ENCODE measurements around the gene GSTK1.
"Not testable (repeated sequence)": the region's sequence is repeated elsewhere in the genome, so short reads cannot be mapped to it uniquely, and the experiment has no call there.

The GSTK1 gene

GRCh38 chr7:143263266-143264195, at the start of gene GSTK1:
GSTK1 (plus strand) TSS chr7:143263441; CDS start chr7:143263514, 73 bp downstream.
- DNase-seq = peak; percentile 39

GRCh38 chr7:143213478-143213877, 49.8 kb upstream of the GSTK1 start:
- not testable (repeated sequence) for DNase-seq

- peak; percentile 67 for DNase-seq
Measured at GRCh38 chr7:143214789-143215679, 48.2 kb upstream of the GSTK1 start.

GRCh38 chr7:143216151-143216550, 47.1 kb upstream of the GSTK1 start:
- DNase-seq = no peak

GRCh38 chr7:143216686-143217085, 46.6 kb upstream of the GSTK1 start:
- DNase-seq = no peak

GRCh38 chr7:143217806-143218205, 45.4 kb upstream of the GSTK1 start:
- peak; percentile 9 for DNase-seq

- DNase-seq = no peak
Measured at GRCh38 chr7:143221286-143221685, 42.0 kb upstream of the GSTK1 start.

- no peak for DNase-seq
Measured at GRCh38 chr7:143221737-143222136, 41.5 kb upstream of the GSTK1 start, which contains the start of gene TAS2R40. TAS2R40 (plus strand) TSS chr7:143222037; CDS start chr7:143222079, 42 bp downstream.

- no peak for DNase-seq
Measured at GRCh38 chr7:143222782-143223181, 40.5 kb upstream of the GSTK1 start.

- no peak for DNase-seq
Measured at GRCh38 chr7:143223784-143224183, 39.5 kb upstream of the GSTK1 start.

GRCh38 chr7:143225047-143225446, 38.2 kb upstream of the GSTK1 start:
- no peak for DNase-seq

- DNase-seq = no peak
Measured at GRCh38 chr7:143227806-143228205, 35.4 kb upstream of the GSTK1 start.

GRCh38 chr7:143229054-143229790, 34.0 kb upstream of the GSTK1 start:
- no peak for DNase-seq

- DNase-seq = no peak
Measured at GRCh38 chr7:143230602-143231457, 32.4 kb upstream of the GSTK1 start.

- DNase-seq = no peak
Measured at GRCh38 chr7:143233816-143234532, 29.3 kb upstream of the GSTK1 start.

- DNase-seq = no peak
Measured at GRCh38 chr7:143234533-143234875, 28.7 kb upstream of the GSTK1 start.

GRCh38 chr7:143235561-143235960, 27.7 kb upstream of the GSTK1 start:
- DNase-seq = no peak

- DNase-seq = no peak
Measured at GRCh38 chr7:143236408-143236990, 26.7 kb upstream of the GSTK1 start.

GRCh38 chr7:143237366-143237765, 25.9 kb upstream of the GSTK1 start:
- DNase-seq = no peak

GRCh38 chr7:143238289-143238980, 24.8 kb upstream of the GSTK1 start:
- no peak for DNase-seq
